GM06990 (cell line): ENCODE data around the gene SORBS1.

Experiments used
- DNase-seq: peaks from one replicate; pipeline ENCODE4 v3.0.0-alpha.2; 2011; ENCODE audit not compliant: insufficient read length; ENCODE audit errors: extremely low read depth
- H3K27me3 ChIP-seq: replicated peaks from 2 replicates; pipeline ENCODE4 v1.6.0; 2011; ENCODE audit warnings: low read length; ENCODE audit not compliant: control insufficient read depth, insufficient read depth
- H3K36me3 ChIP-seq: 2 replicates; pipeline ENCODE4 v1.5.1; 2011; ENCODE audit warnings: low read length; ENCODE audit not compliant: control insufficient read depth, insufficient read depth
- H3K4me3 ChIP-seq: replicated peaks from 2 replicates; pipeline ENCODE4 v1.5.1; 2011; ENCODE audit warnings: low read depth, mild to moderate bottlenecking, control low read depth, low read length
- TF ChIP-seq, protein P1 (sequence below): IDR thresholded peaks from 2 replicates; pipeline ENCODE4 v1.5.1; 2011; ENCODE audit warnings: low read length, control low read depth, mild to moderate bottlenecking, inconsistent platforms; ENCODE audit not compliant: insufficient read depth, poor library complexity, severe bottlenecking

Gene SORBS1

DNA sequence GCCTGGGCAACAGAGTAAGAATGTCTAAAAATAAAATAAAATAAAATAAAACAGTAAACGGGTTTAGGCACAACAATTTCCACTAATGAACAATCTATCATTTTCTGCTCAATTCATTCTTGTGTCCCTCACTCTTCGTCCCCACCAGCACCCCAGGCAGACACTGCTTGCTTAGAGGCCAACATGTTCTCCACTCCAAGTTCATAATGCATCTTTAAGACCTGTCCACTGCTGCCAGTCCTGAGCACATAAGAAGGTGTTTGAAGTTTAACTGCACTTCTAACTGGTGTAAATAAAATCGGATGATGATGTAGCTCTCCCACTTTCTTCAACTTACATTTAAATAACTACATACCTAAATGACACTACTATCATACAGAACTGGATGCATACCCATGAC is 283.6 kb downstream of the SORBS1 start:
- Histone ChIP-seq H3K36me3 (no peaks in the 10 kb centered on the region; the same call in none of the 2 replicates), H3K27me3 (no peaks in the 10 kb centered on the region), H3K4me3 (no peak overlapping the region)
- DNase-seq = no peak
- TF ChIP-seq, protein P1, sequence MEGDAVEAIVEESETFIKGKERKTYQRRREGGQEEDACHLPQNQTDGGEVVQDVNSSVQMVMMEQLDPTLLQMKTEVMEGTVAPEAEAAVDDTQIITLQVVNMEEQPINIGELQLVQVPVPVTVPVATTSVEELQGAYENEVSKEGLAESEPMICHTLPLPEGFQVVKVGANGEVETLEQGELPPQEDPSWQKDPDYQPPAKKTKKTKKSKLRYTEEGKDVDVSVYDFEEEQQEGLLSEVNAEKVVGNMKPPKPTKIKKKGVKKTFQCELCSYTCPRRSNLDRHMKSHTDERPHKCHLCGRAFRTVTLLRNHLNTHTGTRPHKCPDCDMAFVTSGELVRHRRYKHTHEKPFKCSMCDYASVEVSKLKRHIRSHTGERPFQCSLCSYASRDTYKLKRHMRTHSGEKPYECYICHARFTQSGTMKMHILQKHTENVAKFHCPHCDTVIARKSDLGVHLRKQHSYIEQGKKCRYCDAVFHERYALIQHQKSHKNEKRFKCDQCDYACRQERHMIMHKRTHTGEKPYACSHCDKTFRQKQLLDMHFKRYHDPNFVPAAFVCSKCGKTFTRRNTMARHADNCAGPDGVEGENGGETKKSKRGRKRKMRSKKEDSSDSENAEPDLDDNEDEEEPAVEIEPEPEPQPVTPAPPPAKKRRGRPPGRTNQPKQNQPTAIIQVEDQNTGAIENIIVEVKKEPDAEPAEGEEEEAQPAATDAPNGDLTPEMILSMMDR = no peak

DNA sequence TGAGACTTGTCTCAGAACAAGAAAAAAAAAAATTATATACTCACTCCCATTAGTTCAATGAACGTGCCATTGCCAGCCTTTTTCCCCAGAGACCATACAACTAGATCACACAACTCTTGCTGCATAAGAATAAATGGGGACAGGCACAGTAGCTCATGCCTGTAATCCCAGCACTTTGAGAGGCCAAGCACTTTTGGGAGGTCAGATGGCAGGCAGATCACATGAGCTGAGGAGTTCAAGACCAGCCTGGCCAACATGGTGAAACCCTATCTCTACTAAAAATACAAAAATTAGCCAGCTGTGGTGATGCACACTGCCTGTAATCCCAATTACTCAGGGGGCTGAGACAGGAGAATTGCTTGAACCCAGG is 284.0 kb downstream of the SORBS1 start:
- Histone ChIP-seq H3K27me3 (no peaks in the 10 kb centered on the region), H3K4me3 (no peak overlapping the region), H3K36me3 (no peaks in the 10 kb centered on the region; the same call in none of the 2 replicates)
- TF ChIP-seq, protein P1 = no peak
- DNase-seq = no peak

DNA sequence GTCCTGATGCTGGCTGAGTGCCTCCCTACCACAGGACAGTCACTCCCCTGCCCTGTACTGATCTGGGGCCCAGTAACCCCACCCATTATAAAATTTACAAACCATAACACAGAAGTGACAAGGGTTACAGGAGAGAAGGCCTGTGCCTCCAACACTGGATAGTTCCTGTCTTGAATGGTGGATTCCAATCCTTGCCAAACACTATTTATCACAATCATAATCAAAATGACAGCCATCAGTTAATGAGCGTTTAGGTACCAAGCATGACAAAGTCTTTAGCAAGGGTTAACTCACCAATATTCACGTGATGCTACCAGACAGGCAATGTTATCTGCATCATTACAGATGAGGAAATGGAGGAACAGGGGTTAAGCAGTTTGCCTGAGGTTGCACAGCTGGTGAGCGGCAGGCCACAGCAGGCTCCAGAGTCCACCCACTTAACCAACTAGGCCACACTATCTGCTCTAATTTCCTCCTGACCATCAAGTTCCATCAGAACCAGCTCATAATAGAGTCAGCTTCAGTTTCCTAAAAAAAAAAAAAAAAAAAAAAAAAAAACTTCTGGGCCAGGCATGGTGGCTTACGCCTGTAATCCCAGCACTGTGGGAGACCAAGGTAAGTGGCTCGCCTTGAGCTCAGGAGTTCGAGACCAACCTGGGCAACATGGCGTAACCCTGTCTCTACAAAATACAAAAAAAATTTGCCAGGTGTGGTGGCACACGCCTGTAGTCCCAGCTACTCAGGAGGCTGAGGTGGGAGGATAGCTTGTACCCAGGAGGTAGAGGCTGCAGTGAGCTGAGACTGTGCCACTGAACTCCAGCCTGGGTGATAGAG is 284.6 kb downstream of the SORBS1 start:
- DNase-seq = no peak
- no peaks in the 10 kb centered on the region; the same call in none of the 2 replicates for H3K36me3 ChIP-seq
- H3K4me3 ChIP-seq = no peak overlapping the region
- no peaks in the 10 kb centered on the region for H3K27me3 ChIP-seq
- TF ChIP-seq, protein P1 = no peak

DNA sequence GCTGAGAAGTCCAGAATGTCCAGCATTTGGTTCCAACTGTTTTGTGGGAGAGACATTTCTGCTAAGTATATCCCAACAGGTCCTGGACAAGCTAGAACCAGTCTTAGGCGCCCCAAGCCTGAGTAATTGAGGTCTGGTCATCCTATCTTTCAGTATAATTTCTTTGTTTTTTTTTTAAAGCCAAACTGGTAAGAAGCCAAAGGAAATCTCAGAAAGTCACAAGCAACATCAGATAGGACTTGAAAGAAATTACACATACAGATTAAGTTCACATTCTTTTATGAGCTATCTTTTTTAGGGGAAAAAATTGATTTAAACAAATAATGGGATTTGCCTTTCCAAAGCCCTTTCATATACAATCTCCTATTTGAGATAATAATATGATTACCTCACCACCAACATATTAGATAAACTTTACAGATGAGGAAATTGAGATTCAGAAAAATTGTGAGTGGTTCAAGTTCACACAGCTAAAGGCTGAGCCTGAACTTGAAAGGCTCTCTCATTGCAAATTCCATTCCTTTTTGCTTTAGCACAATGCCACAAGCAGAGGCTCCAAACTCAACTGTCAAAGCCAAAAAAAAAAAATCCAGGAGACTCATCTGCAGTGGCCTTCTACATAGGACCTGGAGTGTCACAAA is 285.3 kb downstream of the SORBS1 start:
- Histone ChIP-seq H3K4me3 (no peak overlapping the region), H3K36me3 (peaks cover 3% of the 10 kb centered on the region), H3K27me3 (no peaks in the 10 kb centered on the region)
- TF ChIP-seq, protein P1 = no peak
- no peak for DNase-seq

DNA sequence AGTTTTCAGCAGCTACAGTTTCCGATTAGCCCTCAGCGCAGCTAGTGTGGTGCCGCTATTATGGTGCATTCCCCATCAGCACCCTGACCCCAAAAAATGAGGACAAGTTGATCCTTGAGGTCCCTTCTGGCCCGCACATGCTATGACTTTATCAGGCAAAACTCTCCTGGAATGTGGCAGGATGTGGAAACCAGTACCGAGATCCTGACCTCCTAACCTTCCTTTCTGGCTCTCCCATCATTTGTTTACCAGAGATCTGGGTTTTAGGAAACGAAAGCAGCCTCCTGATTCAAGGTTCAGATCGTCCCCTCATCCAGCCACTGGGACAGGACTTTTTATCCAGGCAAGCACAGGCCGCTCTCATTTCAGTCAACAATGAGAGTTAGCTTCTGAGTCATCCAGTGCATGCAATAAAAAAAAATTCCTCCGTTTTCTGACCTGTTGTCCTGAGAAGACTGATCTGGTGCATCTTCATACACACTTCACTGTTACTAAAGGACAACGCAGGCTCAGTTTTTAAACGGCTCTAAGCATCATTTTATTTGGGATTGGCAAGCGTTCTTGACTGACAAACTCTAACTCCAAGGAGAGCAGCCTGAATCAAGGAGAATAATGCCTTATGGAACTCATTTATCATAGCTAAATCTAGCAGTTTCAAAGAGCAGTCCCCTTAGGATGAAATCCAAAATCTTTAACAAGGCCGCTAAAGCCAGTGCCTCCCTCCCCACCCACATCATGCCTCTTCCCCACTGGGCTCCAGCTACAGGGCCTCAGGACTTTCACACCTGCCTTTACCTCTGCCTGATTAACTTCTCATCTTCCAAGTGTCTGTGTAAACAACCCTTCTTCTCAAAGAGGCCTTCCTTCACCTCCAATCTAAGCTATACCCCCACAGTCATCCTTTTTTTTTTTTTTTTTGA is 287.5 kb downstream of the SORBS1 start:
- H3K36me3 ChIP-seq = peaks cover 13% of the 10 kb centered on the region
- TF ChIP-seq, protein P1 = no peak
- no peaks in the 10 kb centered on the region for H3K27me3 ChIP-seq
- H3K4me3 ChIP-seq = no peak overlapping the region
- no peak for DNase-seq
